ENCODE data around the gene CSNK1A1.

GRCh38 chr5:149588936-149589335 is 37.7 kb upstream of the CSNK1A1 start:
- TF ChIP-seq CTCF (conservative IDR thresholded peaks at IDR 0.05; ENCODE audit: low read length) (no peak), EZH2phosphoT487 (IDR thresholded peaks at IDR 0.05; ENCODE audit: borderline replicate concordance) (no peak)

All from Loucy (cell line).